ENCODE data around the gene DNALI1. TPM values are rescaled to one million over a fixed set of nuclear protein-coding genes. Genes with fewer than 3 reads are reported as not detected.

The DNALI1 gene
- total and polyA plus RNA-seq, 3 experiments from 2014 or later: 0.09 TPM; not detected in 2

DNA sequence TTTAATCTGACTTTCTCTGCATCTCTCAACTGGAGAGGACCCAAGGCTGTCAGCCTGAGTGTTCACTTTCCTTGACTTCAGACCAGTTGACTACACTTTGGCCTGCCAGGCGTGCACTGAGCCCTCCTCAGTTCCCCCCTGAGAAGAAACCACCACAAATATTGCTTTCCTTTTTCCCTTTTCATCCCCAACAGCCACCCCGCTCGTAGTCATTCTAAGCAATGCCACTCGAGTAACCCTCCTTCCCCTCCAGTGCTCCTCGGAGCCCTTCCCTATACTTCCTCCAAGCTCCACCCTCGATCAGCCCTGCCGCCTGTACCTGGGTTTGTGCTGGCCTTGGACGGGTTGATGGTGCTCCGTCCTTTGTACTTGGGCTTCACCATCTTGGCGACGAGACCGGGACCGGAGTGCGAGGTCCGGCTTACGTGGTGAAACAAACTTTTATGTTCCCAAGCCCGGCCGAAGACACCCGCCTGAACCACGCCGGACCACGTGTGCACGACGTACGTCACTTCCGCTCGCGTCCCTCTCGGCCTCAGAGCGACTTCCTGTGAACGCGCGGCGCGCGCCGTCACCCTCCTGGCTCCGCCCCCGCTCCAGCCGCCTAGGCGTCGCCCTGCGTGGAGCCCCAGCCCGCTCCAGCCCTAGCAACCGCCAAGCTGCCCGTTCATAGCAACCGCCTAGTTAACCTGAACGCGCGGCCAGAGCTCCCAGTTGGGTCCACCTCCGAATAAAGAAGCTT is 38.9 kb downstream of the DNALI1 start, which contains the start of gene GNL2:
Gene GNL2 (minus strand): TSS at position 498 of the 742 bp plus-strand sequence. CDS start 115 bp downstream, at position 383.
- ChIA-PET POLR2A (interaction anchor here (0.6 to 1.1 kb wide), 2 partner anchors 81 to 95 kb away, joined by 3 to 5 read pairs; partner anchors contain the start of gene MEAF6), CTCF (interaction anchor here (0.7 kb wide), 1 partner anchor 97 kb away, joined by 3 read pairs; no protein-coding TSS in a partner anchor)
- Mint-ChIP-seq H3K36me3 (peaks cover 0 to 35% (median 18%) of the 10 kb centered on the region in 3 donors), H3K27me3 (peaks cover 0 to 2% of the 10 kb centered on the region in 2 donors), H3K4me3 (peak within 1 kb of the TSS; percentile 96 to 100 (median 99)), H3K9me3 (no peaks in the 10 kb centered on the region), H3K27ac (peak within 1 kb of the TSS; percentile 95 to 100 (median 98)), H3K4me1 (peaks cover 32 to 40% (median 38%) of the 10 kb centered on the region in 3 donors)
- Histone ChIP-seq H3K27me3 (ENCODE audit: insufficient read depth, low read length, poor library complexity, severe bottlenecking) (no peaks in the 10 kb centered on the region), H3K36me3 (ENCODE audit: insufficient read depth, low read length) (peaks cover 24% of the 10 kb centered on the region), H3K27ac (ENCODE audit: low read depth, low read length) (peak within 1 kb of the TSS; percentile 89), H3K4me1 (ENCODE audit: insufficient read depth, low read length) (peaks cover 21% of the 10 kb centered on the region), H3K4me3 (ENCODE audit: low read length) (peak within 1 kb of the TSS; percentile 98), H3K9me3 (ENCODE audit: low read length) (no peaks in the 10 kb centered on the region)
- peak; percentile 94 to 97 (median 95) for DNase-seq

DNA sequence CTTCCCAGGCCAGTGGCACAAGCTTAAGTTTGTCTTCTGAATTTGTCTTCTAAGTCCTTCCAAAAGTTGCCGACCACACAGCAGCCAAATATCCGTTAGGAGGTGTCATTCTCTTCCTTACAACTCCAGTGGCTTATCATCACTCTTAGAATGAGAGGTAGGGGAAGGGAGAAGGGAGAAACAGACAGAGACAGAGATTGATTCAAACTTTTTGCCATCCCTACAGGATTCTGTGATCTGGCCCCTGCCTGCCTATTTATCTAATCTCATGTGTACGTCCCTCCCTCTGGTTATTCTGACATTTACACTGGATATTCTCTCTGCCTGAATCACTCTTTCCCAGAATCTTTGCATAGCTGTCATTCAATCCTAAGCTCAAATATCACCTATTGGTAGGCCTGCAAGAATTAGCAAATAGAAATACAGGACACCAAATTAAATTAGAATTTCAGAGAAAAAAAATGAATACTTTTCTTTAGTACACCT is 39.5 kb downstream of the DNALI1 start:
- H3K4me1 ChIP-seq (ENCODE audit: insufficient read depth, low read length): peaks cover 21% of the 10 kb centered on the region
- ChIA-PET POLR2A (interaction anchor here (1.1 kb wide), 1 partner anchor 94 kb away, joined by 5 read pairs; a partner anchor contains a TSS), CTCF (no interaction called here)
- H3K27me3 ChIP-seq (ENCODE audit: insufficient read depth, low read length, poor library complexity, severe bottlenecking): no peaks in the 10 kb centered on the region
- no peaks in the 10 kb centered on the region for H3K9me3 Mint-ChIP-seq
- no peaks in the 10 kb centered on the region for H3K9me3 ChIP-seq (ENCODE audit: low read length)
- peak overlapping the region; percentile 89 for H3K27ac ChIP-seq (ENCODE audit: low read depth, low read length)
- peaks cover 29 to 40% (median 38%) of the 10 kb centered on the region in 3 donors for H3K4me1 Mint-ChIP-seq
- H3K4me3 Mint-ChIP-seq: peak overlapping the region; percentile 96 to 100 (median 99)
- peak overlapping the region; percentile 95 to 100 (median 98) for H3K27ac Mint-ChIP-seq
- no peak for DNase-seq
- H3K36me3 ChIP-seq (ENCODE audit: insufficient read depth, low read length): peaks cover 18% of the 10 kb centered on the region
- peak overlapping the region; percentile 98 for H3K4me3 ChIP-seq (ENCODE audit: low read length)
- peaks cover 0 to 29% (median 12%) of the 10 kb centered on the region in 3 donors for H3K36me3 Mint-ChIP-seq
- H3K27me3 Mint-ChIP-seq: peaks cover 0 to 4% of the 10 kb centered on the region in 2 donors

DNA sequence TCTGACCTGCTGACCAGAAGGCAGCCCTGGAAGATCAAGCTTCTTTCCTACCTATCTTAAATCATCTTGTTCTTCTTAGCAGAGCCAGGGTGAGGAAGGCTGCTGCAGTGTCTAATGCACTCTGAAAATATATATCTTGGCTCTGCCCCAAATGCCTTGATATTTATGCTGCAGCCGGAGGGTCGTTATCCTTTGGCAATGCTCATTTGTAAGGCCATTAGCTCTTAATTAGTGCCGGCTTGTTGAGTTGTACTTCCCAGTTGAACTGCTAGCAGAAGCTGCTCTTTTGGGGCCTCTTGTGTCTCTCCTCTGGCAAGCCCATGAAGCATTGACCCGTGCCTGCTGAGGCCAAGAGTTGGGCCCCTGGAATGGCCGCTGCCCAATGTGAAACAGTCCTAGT is 43.2 kb downstream of the DNALI1 start:
- H3K9me3 ChIP-seq (ENCODE audit: low read length): no peaks in the 10 kb centered on the region
- H3K36me3 ChIP-seq (ENCODE audit: insufficient read depth, low read length): no peaks in the 10 kb centered on the region
- no peak overlapping the region for H3K27ac ChIP-seq (ENCODE audit: low read depth, low read length)
- no peak overlapping the region for H3K4me3 ChIP-seq (ENCODE audit: low read length)
- H3K27ac Mint-ChIP-seq: peak overlapping the region in 4 of 8 donors; percentile 58 to 68 (median 66)
- H3K4me3 Mint-ChIP-seq: peak overlapping the region in 1 of 7 donors; percentile 41
- H3K4me1 Mint-ChIP-seq: peaks cover 15 to 19% (median 19%) of the 10 kb centered on the region in 3 donors
- peaks cover 12 to 15% of the 10 kb centered on the region in 2 donors for H3K27me3 Mint-ChIP-seq
- ChIA-PET CTCF (interaction anchor here (8.2 kb wide), 1 partner anchor 81 kb away, joined by 115 read pairs; no protein-coding TSS in a partner anchor), POLR2A (no interaction called here)
- DNase-seq: no peak
- no peaks in the 10 kb centered on the region for H3K9me3 Mint-ChIP-seq
- H3K36me3 Mint-ChIP-seq: peaks cover 0 to 6% (median 0%) of the 10 kb centered on the region in 3 donors
- no peaks in the 10 kb centered on the region for H3K27me3 ChIP-seq (ENCODE audit: insufficient read depth, low read length, poor library complexity, severe bottlenecking)
- H3K4me1 ChIP-seq (ENCODE audit: insufficient read depth, low read length): peaks cover 9% of the 10 kb centered on the region

DNA sequence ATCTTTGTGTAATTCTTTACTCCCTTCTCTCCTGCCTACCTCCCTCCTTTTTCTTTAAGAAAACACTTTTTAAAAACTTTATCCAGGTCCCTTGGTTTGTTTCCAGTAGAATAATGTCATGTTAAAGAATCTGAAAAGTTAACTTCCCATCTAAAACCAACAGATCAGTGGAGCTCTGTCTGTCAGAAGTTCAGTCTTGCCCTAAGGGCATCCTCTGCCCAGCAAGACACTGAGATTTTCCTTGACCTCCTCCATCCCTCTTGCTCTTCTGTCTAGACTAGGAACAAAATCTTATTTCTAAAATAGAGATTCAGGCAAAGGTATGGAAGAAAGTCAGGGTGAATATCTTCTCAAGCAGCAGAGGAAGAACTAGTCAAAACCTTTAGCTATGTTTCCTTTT is 44.7 kb downstream of the DNALI1 start:
- POLR2A ChIA-PET: no interaction called here
- H3K36me3 ChIP-seq (ENCODE audit: insufficient read depth, low read length): no peaks in the 10 kb centered on the region
- H3K9me3 ChIP-seq (ENCODE audit: low read length): no peaks in the 10 kb centered on the region
- DNase-seq: no peak
- no peak overlapping the region for H3K27ac ChIP-seq (ENCODE audit: low read depth, low read length)
- CTCF ChIA-PET: interaction anchor here (1.8 to 8.2 kb wide), 2 partner anchors 80 to 259 kb away, joined by 5 to 115 read pairs; no protein-coding TSS in a partner anchor
- peak overlapping the region in 3 of 8 donors; percentile 17 to 75 (median 34) for H3K27ac Mint-ChIP-seq
- peaks cover 10 to 16% of the 10 kb centered on the region in 2 donors for H3K27me3 Mint-ChIP-seq
- H3K27me3 ChIP-seq (ENCODE audit: insufficient read depth, low read length, poor library complexity, severe bottlenecking): no peaks in the 10 kb centered on the region
- no peaks in the 10 kb centered on the region for H3K4me1 ChIP-seq (ENCODE audit: insufficient read depth, low read length)
- no peak overlapping the region for H3K4me3 Mint-ChIP-seq
- no peak overlapping the region for H3K4me3 ChIP-seq (ENCODE audit: low read length)
- H3K9me3 Mint-ChIP-seq: no peaks in the 10 kb centered on the region
- no peaks in the 10 kb centered on the region for H3K36me3 Mint-ChIP-seq
- peaks cover under 1 to 4% (median 4%) of the 10 kb centered on the region in 3 donors for H3K4me1 Mint-ChIP-seq

DNA sequence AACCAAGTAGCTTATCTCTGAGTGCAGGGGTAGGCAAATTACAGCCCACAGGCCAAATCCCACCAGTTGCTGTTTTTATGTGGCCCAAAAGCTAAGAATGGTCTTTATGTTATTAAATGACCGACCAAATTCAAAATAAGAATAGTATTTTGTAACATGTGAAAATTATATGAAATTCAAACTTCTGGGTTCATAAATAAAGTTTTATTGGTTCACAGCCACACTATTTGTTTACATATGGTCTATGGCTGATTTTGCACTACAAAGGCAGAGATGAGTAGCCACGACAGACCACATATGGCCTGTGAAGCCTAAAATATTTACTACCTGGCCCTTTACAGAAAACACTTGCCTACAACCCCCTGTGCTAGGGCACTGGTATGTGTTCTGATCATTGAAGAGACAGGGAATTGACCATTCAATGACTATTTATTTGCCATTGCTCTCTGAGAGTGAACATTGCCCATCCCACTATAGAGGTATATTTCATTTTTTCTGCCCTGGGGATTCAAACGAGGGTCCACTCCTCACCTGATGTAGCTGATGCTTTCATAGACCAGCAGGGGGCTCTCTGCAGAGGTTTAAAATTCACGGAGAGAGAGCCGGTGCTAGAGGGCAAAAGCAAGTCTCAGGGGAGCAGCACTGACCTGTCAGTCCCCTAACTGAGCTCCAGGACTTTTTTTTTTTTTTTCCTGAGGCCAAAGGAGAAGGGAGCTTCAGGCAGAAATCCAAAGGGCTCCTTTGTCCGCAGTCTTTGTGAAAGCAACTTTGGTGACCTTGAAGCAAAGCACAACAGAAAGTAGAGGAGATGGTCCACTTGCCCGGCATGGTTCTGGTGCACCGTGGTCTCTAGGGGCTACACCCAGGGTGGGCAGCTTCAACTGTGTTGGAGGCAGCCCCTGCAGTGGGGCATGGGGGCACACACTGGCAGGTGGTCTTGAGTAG is 46.3 kb downstream of the DNALI1 start:
- ChIA-PET CTCF (interaction anchor here (0.6 to 8.2 kb wide), 14 partner anchors 9 to 387 kb away, joined by 3 to 115 read pairs (median 4); partner anchors contain the start of gene DNALI1), POLR2A (no interaction called here)
- H3K9me3 Mint-ChIP-seq: no peaks in the 10 kb centered on the region
- H3K36me3 Mint-ChIP-seq: no peaks in the 10 kb centered on the region
- no peak overlapping the region for H3K4me3 Mint-ChIP-seq
- Histone ChIP-seq H3K36me3 (ENCODE audit: insufficient read depth, low read length) (no peaks in the 10 kb centered on the region), H3K27me3 (ENCODE audit: insufficient read depth, low read length, poor library complexity, severe bottlenecking) (no peaks in the 10 kb centered on the region), H3K9me3 (ENCODE audit: low read length) (no peaks in the 10 kb centered on the region), H3K27ac (ENCODE audit: low read depth, low read length) (no peak overlapping the region), H3K4me1 (ENCODE audit: insufficient read depth, low read length) (no peaks in the 10 kb centered on the region), H3K4me3 (ENCODE audit: low read length) (no peak overlapping the region)
- H3K27me3 Mint-ChIP-seq: peaks cover 10 to 16% of the 10 kb centered on the region in 2 donors
- peak overlapping the region in 1 of 8 donors; percentile 70 for H3K27ac Mint-ChIP-seq
- peaks cover 0 to 4% (median 0%) of the 10 kb centered on the region in 3 donors for H3K4me1 Mint-ChIP-seq
- DNase-seq: peak in 3 of 5 donors; percentile 12 to 43 (median 33)

DNA sequence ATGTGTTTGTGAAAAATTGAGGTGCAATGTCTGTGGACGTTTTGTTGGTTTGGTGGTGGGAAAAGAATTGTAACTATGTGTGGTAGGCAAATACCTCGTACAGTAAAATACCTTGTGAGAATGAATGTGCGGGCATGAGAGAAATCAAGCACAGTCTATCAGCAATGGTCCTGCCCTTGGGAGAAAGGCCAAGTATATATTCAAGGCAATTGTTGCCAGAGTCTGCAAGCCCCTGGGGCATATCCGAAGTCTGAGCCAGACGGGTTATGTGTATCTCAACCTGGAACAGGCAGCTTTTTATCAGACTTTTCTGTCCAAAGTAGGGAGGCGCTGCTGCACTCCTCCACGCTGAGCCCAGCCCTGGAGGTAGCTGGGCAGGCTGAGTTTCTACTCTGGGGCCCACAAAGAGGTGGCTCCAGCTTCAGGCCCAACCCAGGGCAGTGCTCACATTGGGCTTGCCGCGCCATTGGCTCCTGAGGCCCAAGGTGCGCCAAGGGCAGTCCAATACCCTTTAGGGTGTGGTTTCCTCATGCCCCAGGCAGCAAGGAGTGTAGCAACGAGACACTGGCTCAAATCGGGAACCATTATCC is 48.4 kb downstream of the DNALI1 start:
- CTCF ChIA-PET: interaction anchor here (1.0 to 8.2 kb wide), 3 partner anchors 76 to 88 kb away, joined by 4 to 115 read pairs (median 7); no protein-coding TSS in a partner anchor
- Mint-ChIP-seq H3K27me3 (peaks cover 10 to 16% of the 10 kb centered on the region in 2 donors), H3K4me3 (no peak overlapping the region), H3K27ac (peak overlapping the region in 1 of 8 donors; percentile 25), H3K4me1 (peaks cover 0 to 4% (median 0%) of the 10 kb centered on the region in 3 donors), H3K36me3 (no peaks in the 10 kb centered on the region), H3K9me3 (no peaks in the 10 kb centered on the region)
- Histone ChIP-seq H3K27ac (ENCODE audit: low read depth, low read length) (no peak overlapping the region), H3K4me1 (ENCODE audit: insufficient read depth, low read length) (no peaks in the 10 kb centered on the region), H3K4me3 (ENCODE audit: low read length) (no peak overlapping the region), H3K27me3 (ENCODE audit: insufficient read depth, low read length, poor library complexity, severe bottlenecking) (no peaks in the 10 kb centered on the region), H3K36me3 (ENCODE audit: insufficient read depth, low read length) (no peaks in the 10 kb centered on the region), H3K9me3 (ENCODE audit: low read length) (no peaks in the 10 kb centered on the region)
- DNase-seq: no peak
- POLR2A ChIA-PET: interaction anchor here (0.5 kb wide), 1 partner anchor 925 kb away, joined by 3 read pairs; no protein-coding TSS in a partner anchor

All from CD8-positive, alpha-beta memory T cell (primary cell).